Uterus (tissue), 4 donors: ENCODE data around the gene SLC35B1. TPM values are rescaled to one million over a fixed set of nuclear protein-coding genes. Genes with fewer than 3 reads are reported as not detected.

Source experiments
- DNase-seq, 2 donors: peaks; one replicate each; pipeline ENCODE4 v3.0.0-alpha.2; 2019 to 2020
- H3K27ac ChIP-seq, 2 donors: fragments of 200-600 bp; sonication (generic); 1 replicate in 1 of 2; 2 replicates in 1 of 2; pipeline ENCODE4 v1.5.1; 2016 to 2018
- H3K27me3 ChIP-seq, 2 donors: fragments of 200-600 bp; sonication (generic); one replicate each; pipeline ENCODE4 v1.5.1; 2018 to 2019; ENCODE audit warnings: control low read depth in 1 of 2
- H3K36me3 ChIP-seq, 2 donors: fragments of 200-600 bp; sonication (generic); one replicate each; pipeline ENCODE4 v1.5.1; 2019; ENCODE audit warnings: control low read depth in 1 of 2
- H3K4me1 ChIP-seq, 2 donors: fragments of 200-600 bp; sonication (generic); one replicate each; pipeline ENCODE4 v1.5.1; 2018 to 2019; ENCODE audit warnings: control low read depth in 1 of 2
- H3K4me3 ChIP-seq, 2 donors: fragments of 200-600 bp; sonication (generic); 1 replicate in 1 of 2; 2 replicates in 1 of 2; pipeline ENCODE4 v1.5.1; 2018 to 2019; ENCODE audit warnings: mild to moderate bottlenecking in 1 of 2
- H3K9me3 ChIP-seq, 2 donors: fragments of 200-600 bp; sonication (generic); one replicate each; pipeline ENCODE4 v1.5.1; 2019; ENCODE audit warnings: control low read depth in 1 of 2
- POLR2A ChIP-seq, 2 donors: fragments of 450-650 bp; IDR thresholded peaks; one replicate each; pipeline ENCODE4 v1.6.1; 2016; ENCODE audit warnings: antibody characterized with exemption in 2 of 2, mild to moderate bottlenecking in 1 of 2, moderate library complexity in 1 of 2
- intact Hi-C: fragments of 100-400 bp; cut with DNase I; formaldehyde crosslinking; loops from one replicate; pipeline ENCODE4 v1.15.1; 2023; ENCODE audit warnings: low total_unique reads
- total RNA-seq, 4 donors: library from RNA; depleted of rRNA in 3 of 4; stranded (reverse); fragments of >200 nt in 3 of 4; gene quantifications; one replicate each; pipeline versions ENCODE4 v1.1.0 to v1.2.4, GENCODE V29; 2014 to 2023
- TF ChIP-seq, protein P1 (sequence below), 4 experiments: fragments of 200-600 bp in 2 of 4; fragments of 450-650 bp in 2 of 4; sonication (generic) in 2 of 4; IDR thresholded peaks; one replicate each; pipeline ENCODE4 v1.5.1; 2016 to 2019; ENCODE audit warnings: antibody characterized with exemption in 4 of 4, mild to moderate bottlenecking in 2 of 4, moderate library complexity in 1 of 4
- donor health status: DM: yes; HTN: yes; CAD: no.

The SLC35B1 gene
- total RNA-seq, 4 donors from 2014 or later, result 23.6 to 49.1 (median 36.3) TPM

- no peak for DNase-seq
- Histone ChIP-seq H3K27me3 (no peaks in the 10 kb centered on the region), H3K36me3 (no peaks in the 10 kb centered on the region), H3K4me3 (no peak overlapping the region), H3K9me3 (no peaks in the 10 kb centered on the region), H3K4me1 (peaks cover 0 to 2% of the 10 kb centered on the region in 2 donors), H3K27ac (no peak overlapping the region)
- no peak for TF ChIP-seq POLR2A (IDR thresholded peaks at IDR 0.05)
- TF ChIP-seq, protein P1, sequence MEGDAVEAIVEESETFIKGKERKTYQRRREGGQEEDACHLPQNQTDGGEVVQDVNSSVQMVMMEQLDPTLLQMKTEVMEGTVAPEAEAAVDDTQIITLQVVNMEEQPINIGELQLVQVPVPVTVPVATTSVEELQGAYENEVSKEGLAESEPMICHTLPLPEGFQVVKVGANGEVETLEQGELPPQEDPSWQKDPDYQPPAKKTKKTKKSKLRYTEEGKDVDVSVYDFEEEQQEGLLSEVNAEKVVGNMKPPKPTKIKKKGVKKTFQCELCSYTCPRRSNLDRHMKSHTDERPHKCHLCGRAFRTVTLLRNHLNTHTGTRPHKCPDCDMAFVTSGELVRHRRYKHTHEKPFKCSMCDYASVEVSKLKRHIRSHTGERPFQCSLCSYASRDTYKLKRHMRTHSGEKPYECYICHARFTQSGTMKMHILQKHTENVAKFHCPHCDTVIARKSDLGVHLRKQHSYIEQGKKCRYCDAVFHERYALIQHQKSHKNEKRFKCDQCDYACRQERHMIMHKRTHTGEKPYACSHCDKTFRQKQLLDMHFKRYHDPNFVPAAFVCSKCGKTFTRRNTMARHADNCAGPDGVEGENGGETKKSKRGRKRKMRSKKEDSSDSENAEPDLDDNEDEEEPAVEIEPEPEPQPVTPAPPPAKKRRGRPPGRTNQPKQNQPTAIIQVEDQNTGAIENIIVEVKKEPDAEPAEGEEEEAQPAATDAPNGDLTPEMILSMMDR (IDR thresholded peaks at IDR 0.05), result no peak
- intact Hi-C loops, result no loop called here
Measured at GRCh38 chr17:49747632-49748031, 39.9 kb upstream of the SLC35B1 start.

DNA sequence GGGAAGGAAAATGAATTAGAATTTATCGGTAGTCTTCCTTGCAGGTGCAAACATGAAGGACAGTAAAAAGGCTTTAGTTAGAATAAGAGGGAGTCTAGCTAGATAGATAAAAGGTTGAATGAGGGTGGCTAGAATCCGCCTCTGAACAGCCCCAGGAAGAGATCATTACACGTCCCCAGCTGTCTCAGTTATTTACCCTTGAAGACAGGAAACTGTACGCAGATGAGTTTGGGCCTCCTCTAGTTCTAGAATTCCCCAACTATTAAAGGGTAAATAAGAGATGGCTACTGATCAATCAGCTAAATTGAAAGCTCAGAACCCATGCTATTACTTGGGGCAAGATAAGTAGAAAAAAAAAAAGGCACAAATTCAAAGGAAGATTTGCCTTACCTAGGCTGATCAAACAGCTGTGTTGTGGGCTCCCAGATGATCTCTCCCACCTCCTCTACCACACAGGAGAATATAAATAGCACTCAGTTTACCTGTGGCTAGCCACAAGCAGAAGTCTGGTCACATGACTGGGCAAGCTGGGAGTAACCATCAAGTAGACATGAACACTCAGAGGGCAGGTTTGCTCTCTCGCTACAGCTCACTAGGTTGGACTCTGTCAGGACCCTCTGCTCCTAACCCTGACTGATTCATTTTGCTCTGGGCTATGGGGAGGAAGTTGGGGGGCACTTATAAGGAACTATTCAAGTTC lies 39.2 kb upstream of the SLC35B1 start:
- Histone ChIP-seq H3K27ac (peak overlapping the region in 1 of 2 donors; percentile 1), H3K36me3 (no peaks in the 10 kb centered on the region), H3K4me1 (peaks cover 3 to 9% of the 10 kb centered on the region in 2 donors), H3K4me3 (no peak overlapping the region), H3K27me3 (no peaks in the 10 kb centered on the region), H3K9me3 (no peaks in the 10 kb centered on the region)
- intact Hi-C loops, result no loop called here
- TF ChIP-seq, protein P1 (IDR thresholded peaks at IDR 0.05), result no peak
- no peak for TF ChIP-seq POLR2A (IDR thresholded peaks at IDR 0.05)
- DNase-seq, result no peak

DNA sequence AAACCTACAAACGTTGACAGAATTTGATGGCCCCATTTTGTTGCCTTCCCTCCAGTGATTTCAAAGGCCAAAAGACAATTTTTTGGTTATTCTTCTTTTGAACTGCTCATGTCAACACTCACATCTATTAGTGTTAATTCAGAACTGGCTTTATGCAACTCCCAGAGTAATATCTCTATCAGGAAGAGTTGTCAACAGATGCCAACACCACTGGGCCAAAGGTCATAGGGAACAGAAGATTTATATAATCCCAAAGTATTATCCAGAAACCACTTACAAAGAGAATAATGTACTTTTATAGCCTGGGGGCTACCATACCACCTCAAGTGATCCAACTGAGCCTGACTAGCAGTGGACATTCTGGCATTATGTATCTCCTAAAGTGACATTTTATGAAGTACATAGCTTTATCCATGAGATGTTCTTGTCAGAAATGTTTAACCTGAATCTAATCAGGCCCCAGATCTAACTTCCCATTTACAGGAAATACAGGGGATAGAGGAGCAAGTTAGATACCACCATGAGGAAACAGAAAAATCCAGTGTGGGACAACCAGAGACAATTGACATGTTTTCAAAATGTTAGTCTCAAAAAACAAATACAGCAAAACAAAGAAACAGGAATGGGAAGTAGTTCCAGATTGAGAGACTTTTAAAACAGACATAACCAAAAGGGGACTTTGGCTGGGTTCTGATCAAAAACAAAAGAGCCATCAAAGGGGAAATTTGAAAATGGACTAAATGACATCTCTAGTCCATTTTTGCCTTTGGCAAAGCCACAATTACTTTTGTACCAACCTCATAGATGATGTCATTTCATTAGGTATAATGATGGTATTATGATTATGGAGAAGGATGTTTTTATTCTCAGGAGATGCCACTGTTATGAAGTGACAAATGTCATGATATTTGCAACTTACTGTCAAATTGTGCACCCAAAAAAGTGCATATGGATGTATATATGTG lies 37.7 kb upstream of the SLC35B1 start:
- peaks cover 7 to 13% of the 10 kb centered on the region in 2 donors for H3K4me1 ChIP-seq
- TF ChIP-seq POLR2A (IDR thresholded peaks at IDR 0.05), result no peak
- TF ChIP-seq, protein P1 (IDR thresholded peaks at IDR 0.05), result no peak
- DNase-seq, result no peak
- no peak overlapping the region for H3K4me3 ChIP-seq
- intact Hi-C loops, result no loop called here
- no peaks in the 10 kb centered on the region for H3K9me3 ChIP-seq
- no peaks in the 10 kb centered on the region for H3K36me3 ChIP-seq
- H3K27ac ChIP-seq, result peak overlapping the region in 1 of 2 donors; percentile 24
- no peaks in the 10 kb centered on the region for H3K27me3 ChIP-seq

DNA sequence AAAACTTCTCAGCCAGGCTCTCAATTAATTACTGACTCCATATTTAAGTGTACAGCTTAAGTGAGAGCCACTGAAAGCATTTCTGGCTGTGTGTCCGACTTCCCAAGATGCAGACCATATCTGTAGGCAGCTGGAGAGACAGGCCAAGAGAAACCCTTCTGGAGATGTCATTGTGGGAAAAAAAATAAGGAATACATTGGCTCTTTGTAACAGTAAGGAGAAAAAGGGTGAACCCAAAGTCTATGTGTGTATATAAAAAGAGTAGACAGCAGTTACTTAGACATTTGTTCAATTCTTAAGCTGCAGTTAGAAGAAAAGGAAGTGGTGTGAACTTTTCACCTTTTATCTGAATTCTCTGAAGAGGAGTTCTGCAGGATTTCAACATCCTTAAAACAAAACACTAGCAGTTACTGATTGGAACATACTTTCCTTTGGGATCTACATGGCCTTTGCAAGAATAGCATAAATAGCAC lies 34.4 kb upstream of the SLC35B1 start:
- DNase-seq, result no peak
- no peaks in the 10 kb centered on the region for H3K27me3 ChIP-seq
- H3K4me3 ChIP-seq, result no peak overlapping the region
- TF ChIP-seq POLR2A (IDR thresholded peaks at IDR 0.05), result no peak
- TF ChIP-seq, protein P1 (IDR thresholded peaks at IDR 0.05), result no peak
- intact Hi-C loops, result no loop called here
- no peaks in the 10 kb centered on the region for H3K9me3 ChIP-seq
- no peaks in the 10 kb centered on the region for H3K36me3 ChIP-seq
- H3K4me1 ChIP-seq, result peaks cover 13 to 25% of the 10 kb centered on the region in 2 donors
- H3K27ac ChIP-seq, result peak overlapping the region; percentile 93 to 98
